ENCODE data around the gene ANKRD33B.

Gene ANKRD33B

GRCh38 chr5:10644192-10644591 is 80.3 kb downstream of the ANKRD33B start:
- DNase-seq = no peak

GRCh38 chr5:10645146-10645545 is 81.3 kb downstream of the ANKRD33B start:
- DNase-seq = no peak

GRCh38 chr5:10645671-10646070 is 81.8 kb downstream of the ANKRD33B start:
- DNase-seq = no peak

GRCh38 chr5:10647640-10648039 is 83.8 kb downstream of the ANKRD33B start:
- DNase-seq = no peak

- DNase-seq = no peak
These were observed 85.2 kb downstream of the ANKRD33B start for GRCh38 chr5:10648806-10649665.

GRCh38 chr5:10649666-10650380 is 86.0 kb downstream of the ANKRD33B start:
- no peak for DNase-seq

GRCh38 chr5:10652151-10652550 is 88.3 kb downstream of the ANKRD33B start:
- DNase-seq = no peak

- DNase-seq = no peak
These were observed 88.7 kb downstream of the ANKRD33B start for GRCh38 chr5:10652606-10653005.

- no peak for DNase-seq
These were observed 89.2 kb downstream of the ANKRD33B start for GRCh38 chr5:10653043-10653442.

- no peak for DNase-seq
These were observed 90.0 kb downstream of the ANKRD33B start for GRCh38 chr5:10653751-10654400.

- no peak for DNase-seq
These were observed 90.7 kb downstream of the ANKRD33B start for GRCh38 chr5:10654566-10654965.

- DNase-seq = no peak
These were observed 91.5 kb downstream of the ANKRD33B start for GRCh38 chr5:10655161-10655971.

GRCh38 chr5:10655972-10656830 is 92.3 kb downstream of the ANKRD33B start:
- no peak for DNase-seq

- no peak for DNase-seq
These were observed 94.4 kb downstream of the ANKRD33B start for GRCh38 chr5:10658265-10658664.

GRCh38 chr5:10660135-10660534 is 96.3 kb downstream of the ANKRD33B start:
- no peak for DNase-seq

GRCh38 chr5:10660720-10661387 is 97.0 kb downstream of the ANKRD33B start:
- no peak for DNase-seq

- no peak for DNase-seq
These were observed 97.5 kb downstream of the ANKRD33B start for GRCh38 chr5:10661401-10661800.

GRCh38 chr5:10662083-10662482 is 98.2 kb downstream of the ANKRD33B start:
- no peak for DNase-seq

GRCh38 chr5:10662661-10663488 is 99.0 kb downstream of the ANKRD33B start:
- DNase-seq = no peak

GRCh38 chr5:10663489-10664179 is 99.8 kb downstream of the ANKRD33B start:
- DNase-seq = no peak
